KMS-11 (cell line): ENCODE data around the gene MGST2.

Experiments used
- H2AFZ ChIP-seq: fragments of 200-600 bp; sonication (generic); 2 replicates; pipeline ENCODE4 v1.6.1; 2016; ENCODE audit warnings: antibody characterized with exemption, mixed run types, low read depth
- H3K27ac ChIP-seq: fragments of 200-600 bp; sonication (generic); 2 replicates; pipeline ENCODE4 v1.6.1; 2016; ENCODE audit warnings: mild to moderate bottlenecking, mixed run types
- H3K27me3 ChIP-seq: fragments of 200-600 bp; sonication (generic); 2 replicates; pipeline ENCODE4 v1.6.1; 2017; ENCODE audit warnings: mild to moderate bottlenecking, low read depth, mixed run types, moderate library complexity; ENCODE audit not compliant: insufficient read depth
- H3K36me3 ChIP-seq: fragments of 200-600 bp; sonication (generic); 2 replicates; pipeline ENCODE4 v1.6.1; 2017; ENCODE audit warnings: mild to moderate bottlenecking, mixed run types; ENCODE audit not compliant: insufficient read depth
- H3K4me1 ChIP-seq: fragments of 200-600 bp; sonication (generic); 2 replicates; pipeline ENCODE4 v1.6.1; 2016; ENCODE audit warnings: mild to moderate bottlenecking, low read depth, mixed run types; ENCODE audit not compliant: poor library complexity, severe bottlenecking
- H3K4me2 ChIP-seq: fragments of 200-600 bp; sonication (generic); 2 replicates; pipeline ENCODE4 v1.7.0; 2016; ENCODE audit warnings: mild to moderate bottlenecking, mixed run types
- H3K4me3 ChIP-seq: fragments of 200-600 bp; sonication (generic); IDR thresholded peaks from 2 replicates; pipeline ENCODE4 v1.6.1; 2017; ENCODE audit warnings: low read depth, low read length, mixed read lengths; ENCODE audit not compliant: insufficient read depth
- H3K79me2 ChIP-seq: fragments of 200-600 bp; sonication (generic); 2 replicates; pipeline ENCODE4 v1.6.1; 2016; ENCODE audit warnings: low read depth, mixed run types; ENCODE audit not compliant: insufficient read depth
- H3K9ac ChIP-seq: fragments of 200-600 bp; sonication (generic); 2 replicates; pipeline ENCODE4 v1.6.1; 2016; ENCODE audit warnings: mild to moderate bottlenecking, mixed run types
- H4K20me1 ChIP-seq: fragments of 200-600 bp; sonication (generic); 2 replicates; pipeline ENCODE4 v1.6.1; 2016; ENCODE audit warnings: mild to moderate bottlenecking, mixed run types; ENCODE audit not compliant: insufficient read depth
- CTCF ChIP-seq: fragments of 200-600 bp; sonication (generic); conservative IDR thresholded peaks from 2 replicates; pipeline ENCODE4 v1.6.1; 2017; ENCODE audit warnings: low read depth, mild to moderate bottlenecking, antibody characterized with exemption, low read length, moderate library complexity, mixed read lengths

MGST2 gene

GRCh38 chr4:139736274-139736660, 70.6 kb downstream of the MGST2 start:
- Histone ChIP-seq H3K9ac (no peak overlapping the region), H3K4me3 (no peak overlapping the region), H3K36me3 (no peaks in the 10 kb centered on the region), H3K79me2 (no peaks in the 10 kb centered on the region), H3K27me3 (no peaks in the 10 kb centered on the region), H3K4me2 (peak overlapping the region; percentile 33; the same call in 1 of the 2 replicates), H3K4me1 (peaks cover 41% of the 10 kb centered on the region), H4K20me1 (no peaks in the 10 kb centered on the region), H3K27ac (no peak overlapping the region), H2AFZ (no peak overlapping the region)
- no peak for TF ChIP-seq CTCF

GRCh38 chr4:139736661-139737060, 71.0 kb downstream of the MGST2 start:
- Histone ChIP-seq H3K79me2 (no peaks in the 10 kb centered on the region), H3K9ac (no peak overlapping the region), H3K4me2 (peak overlapping the region; percentile 33; the same call in 1 of the 2 replicates), H3K27me3 (no peaks in the 10 kb centered on the region), H3K36me3 (no peaks in the 10 kb centered on the region), H3K4me1 (peaks cover 41% of the 10 kb centered on the region), H3K4me3 (no peak overlapping the region), H2AFZ (no peak overlapping the region), H3K27ac (no peak overlapping the region), H4K20me1 (no peaks in the 10 kb centered on the region)
- TF ChIP-seq CTCF: no peak

- Histone ChIP-seq H3K27me3 (no peaks in the 10 kb centered on the region), H3K36me3 (no peaks in the 10 kb centered on the region), H3K4me3 (no peak overlapping the region), H4K20me1 (no peaks in the 10 kb centered on the region), H3K79me2 (no peaks in the 10 kb centered on the region), H3K9ac (no peak overlapping the region), H3K27ac (no peak overlapping the region), H3K4me1 (peaks cover 39% of the 10 kb centered on the region), H3K4me2 (no peak overlapping the region), H2AFZ (no peak overlapping the region)
- TF ChIP-seq CTCF: no peak
These were observed 73.4 kb downstream of the MGST2 start for GRCh38 chr4:139738846-139739613.

GRCh38 chr4:139740121-139740520, 74.5 kb downstream of the MGST2 start:
- Histone ChIP-seq H3K4me2 (no peak overlapping the region; the same call in 1 of the 2 replicates), H4K20me1 (no peaks in the 10 kb centered on the region), H2AFZ (no peak overlapping the region), H3K27ac (no peak overlapping the region), H3K79me2 (no peaks in the 10 kb centered on the region), H3K27me3 (no peaks in the 10 kb centered on the region), H3K9ac (no peak overlapping the region), H3K36me3 (no peaks in the 10 kb centered on the region), H3K4me1 (peaks cover 31% of the 10 kb centered on the region), H3K4me3 (no peak overlapping the region)
- no peak for TF ChIP-seq CTCF
